ENCODE measurements around the gene MAMDC4. TPM values are rescaled to one million over a fixed set of nuclear protein-coding genes. Genes with fewer than 3 reads are reported as not detected.
A peak's percentile ranks its signal among the peaks of the same experiment; 100 is the strongest.

MAMDC4 gene
- polyA plus RNA-seq, 3 donors, result 0.07 to 5.2 TPM; not detected in 1

DNA sequence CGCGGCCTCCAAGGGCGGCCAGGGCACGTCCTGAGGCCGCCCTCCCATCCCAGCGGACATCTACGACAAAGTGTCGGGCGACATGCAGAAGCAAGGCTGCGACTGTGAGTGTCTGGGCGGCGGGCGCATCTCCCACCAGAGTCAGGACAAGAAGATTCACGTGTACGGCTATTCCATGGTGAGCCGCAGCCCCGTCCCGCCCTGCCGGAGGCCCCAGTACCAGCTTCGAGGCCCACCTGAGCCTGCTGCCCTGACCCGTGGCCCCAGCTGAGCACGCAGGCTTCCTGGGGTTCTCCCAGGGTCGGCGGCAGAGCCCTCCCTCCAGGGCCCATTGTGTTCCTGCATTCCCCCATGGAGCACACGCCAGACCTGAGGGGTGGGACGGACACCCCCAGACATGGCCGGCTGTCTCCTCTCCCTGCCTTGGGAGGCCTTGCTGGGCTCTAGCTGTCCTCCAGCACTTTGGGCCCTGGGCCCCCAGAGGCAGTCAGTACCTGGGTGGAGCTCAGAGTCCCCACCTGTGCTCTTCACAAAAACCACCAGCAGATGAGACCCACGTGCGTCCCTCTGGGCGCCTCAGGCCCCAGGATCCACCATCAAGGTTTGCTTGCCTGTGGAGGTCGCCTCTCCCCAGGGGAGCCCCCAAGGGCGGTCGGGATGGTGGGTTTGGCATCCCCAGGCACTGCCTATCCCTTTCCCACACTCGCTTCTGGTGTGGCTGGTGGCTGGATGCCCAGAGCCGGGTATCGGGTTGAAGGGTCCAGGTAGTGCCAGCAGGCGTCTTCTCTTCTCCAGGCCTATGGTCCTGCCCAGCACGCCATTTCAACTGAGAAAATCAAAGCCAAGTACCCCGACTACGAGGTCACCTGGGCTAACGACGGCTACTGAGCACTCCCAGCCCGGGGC lies 1.9 kb upstream of the MAMDC4 start:
- peak overlapping the region; percentile 63 to 97 (median 82) for H3K27ac Mint-ChIP-seq
- WGBS (ENCODE audit: insufficient coverage), result 78% methylated on average over 41 of the region's 43 CpGs
- H3K79me2 ChIP-seq (ENCODE audit: insufficient read depth, low read length), result no peaks in the 10 kb centered on the region
- DNase-seq, result no peak
- H3K4me1 Mint-ChIP-seq, result peaks cover 20% of the 10 kb centered on the region
- TF ChIP-seq, protein P1, sequence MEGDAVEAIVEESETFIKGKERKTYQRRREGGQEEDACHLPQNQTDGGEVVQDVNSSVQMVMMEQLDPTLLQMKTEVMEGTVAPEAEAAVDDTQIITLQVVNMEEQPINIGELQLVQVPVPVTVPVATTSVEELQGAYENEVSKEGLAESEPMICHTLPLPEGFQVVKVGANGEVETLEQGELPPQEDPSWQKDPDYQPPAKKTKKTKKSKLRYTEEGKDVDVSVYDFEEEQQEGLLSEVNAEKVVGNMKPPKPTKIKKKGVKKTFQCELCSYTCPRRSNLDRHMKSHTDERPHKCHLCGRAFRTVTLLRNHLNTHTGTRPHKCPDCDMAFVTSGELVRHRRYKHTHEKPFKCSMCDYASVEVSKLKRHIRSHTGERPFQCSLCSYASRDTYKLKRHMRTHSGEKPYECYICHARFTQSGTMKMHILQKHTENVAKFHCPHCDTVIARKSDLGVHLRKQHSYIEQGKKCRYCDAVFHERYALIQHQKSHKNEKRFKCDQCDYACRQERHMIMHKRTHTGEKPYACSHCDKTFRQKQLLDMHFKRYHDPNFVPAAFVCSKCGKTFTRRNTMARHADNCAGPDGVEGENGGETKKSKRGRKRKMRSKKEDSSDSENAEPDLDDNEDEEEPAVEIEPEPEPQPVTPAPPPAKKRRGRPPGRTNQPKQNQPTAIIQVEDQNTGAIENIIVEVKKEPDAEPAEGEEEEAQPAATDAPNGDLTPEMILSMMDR (IDR thresholded peaks at IDR 0.05), result no peak
- peaks cover 0 to 9% of the 10 kb centered on the region in 2 donors for H3K36me3 Mint-ChIP-seq
- peak overlapping the region; percentile 92 to 97 for H3K4me3 Mint-ChIP-seq
- H3K27ac ChIP-seq (ENCODE audit: low read depth in 1 of 2, low read length in 2 of 2), result peak overlapping the region in 1 of 2 donors; percentile 49
- H3K36me3 ChIP-seq (replicated peaks in 1 of 2; ENCODE audit: control insufficient read depth in 1 of 2, insufficient read depth in 2 of 2, low read length in 2 of 2), result peaks cover 0 to 5% of the 10 kb centered on the region in 2 donors
- H4K20me1 ChIP-seq (ENCODE audit: insufficient read depth, low read length), result peaks cover 9% of the 10 kb centered on the region
- H3K4me1 ChIP-seq (ENCODE audit: control insufficient read depth in 1 of 2, insufficient read depth in 2 of 2, low read length in 2 of 2), result peaks cover 21 to 34% of the 10 kb centered on the region in 2 donors
- peaks cover 19 to 27% (median 20%) of the 10 kb centered on the region in 3 donors for H3K27me3 Mint-ChIP-seq (ENCODE audit: low read depth in 3 of 3)
- H3K9ac ChIP-seq (ENCODE audit: insufficient read depth, low read length, poor library complexity, severe bottlenecking), result peak overlapping the region; percentile 56
- peak overlapping the region; percentile 31 to 93 (median 76) for H3K4me3 ChIP-seq (replicated peaks in 1 of 3; ENCODE audit: low read depth in 2 of 3, low read length in 3 of 3)
- H3K27me3 ChIP-seq (ENCODE audit: control insufficient read depth in 2 of 2, insufficient read depth in 2 of 2, low read length in 2 of 2), result peaks cover 10 to 19% of the 10 kb centered on the region in 2 donors
- peak overlapping the region; percentile 99 for H3K4me2 ChIP-seq (replicated peaks; ENCODE audit: extremely low read depth, low read length, poor library complexity, severe bottlenecking)
- H3K9me3 Mint-ChIP-seq, result peaks cover 0 to 10% (median 7%) of the 10 kb centered on the region in 7 donors
- peak overlapping the region; percentile 68 for H2AFZ ChIP-seq (ENCODE audit: insufficient read depth, low read depth, low read length, poor library complexity, severe bottlenecking)
- intact Hi-C loops (cut with micrococcal nuclease), result loop anchor here (2.0 to 10.0 kb wide), 5 partner anchors 37 to 102 kb away; partner anchors contain the start of genes TRAF2 (in 2 of the 2), C8G (in 1 of the 2), FBXW5 (in 1 of the 2) and LCN12 (in 1 of the 2)
- H3K9me3 ChIP-seq (replicated peaks in 1 of 2; ENCODE audit: control insufficient read depth in 1 of 2, insufficient read depth in 1 of 2, low read length in 2 of 2), result peaks cover 0 to 5% of the 10 kb centered on the region in 2 donors

DNA sequence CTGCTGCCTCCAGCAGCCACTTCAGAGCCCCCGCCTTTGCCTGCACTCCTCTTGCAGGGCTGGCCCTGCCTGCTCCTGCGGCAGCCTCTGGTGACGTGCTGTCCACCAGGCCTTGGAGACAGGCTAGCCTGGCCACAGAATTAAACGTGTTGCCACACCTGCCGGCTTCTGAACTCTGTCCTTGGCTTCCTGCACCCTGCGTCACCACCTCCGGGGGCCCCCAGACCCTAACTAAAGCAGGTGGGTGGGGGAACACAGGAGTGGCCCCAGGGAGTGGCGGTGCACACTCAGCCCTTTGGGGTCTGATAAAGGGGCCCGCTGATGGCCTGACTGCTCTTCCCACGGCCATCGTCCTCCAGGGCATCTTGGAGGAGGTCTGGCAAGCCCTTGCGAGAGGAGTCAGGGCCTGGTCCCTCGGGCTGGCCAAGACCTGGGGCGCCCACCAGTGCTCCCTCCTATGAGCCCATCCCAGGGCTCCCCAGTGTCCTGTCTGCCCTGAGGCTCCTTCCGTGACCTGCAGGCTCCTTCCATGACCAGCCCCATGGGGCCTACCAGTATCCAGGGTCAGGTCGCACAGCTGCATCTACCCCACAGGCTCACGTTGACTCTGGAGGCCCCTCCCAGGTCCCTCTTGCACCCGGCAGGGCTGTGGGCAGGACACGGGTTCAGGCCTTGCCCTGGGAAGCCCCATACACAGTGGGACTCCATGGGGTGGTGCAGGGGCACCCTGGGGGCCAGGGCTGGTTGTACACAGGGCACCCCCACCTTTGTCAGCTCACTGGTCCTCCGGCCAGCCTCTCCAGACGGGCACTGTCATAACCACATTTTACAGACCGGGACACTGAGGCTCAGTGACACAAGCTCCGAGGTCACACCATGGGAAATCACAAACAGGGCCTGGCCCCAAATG lies 1.0 kb upstream of the MAMDC4 start:
- Histone ChIP-seq H4K20me1 (ENCODE audit: insufficient read depth, low read length) (peaks cover 9% of the 10 kb centered on the region), H3K36me3 (replicated peaks in 1 of 2; ENCODE audit: control insufficient read depth in 1 of 2, insufficient read depth in 2 of 2, low read length in 2 of 2) (peaks cover 0 to 5% of the 10 kb centered on the region in 2 donors), H3K9ac (ENCODE audit: insufficient read depth, low read length, poor library complexity, severe bottlenecking) (no peak overlapping the region), H3K9me3 (replicated peaks in 1 of 2; ENCODE audit: control insufficient read depth in 1 of 2, insufficient read depth in 1 of 2, low read length in 2 of 2) (peaks cover 0 to 5% of the 10 kb centered on the region in 2 donors), H3K4me2 (replicated peaks; ENCODE audit: extremely low read depth, low read length, poor library complexity, severe bottlenecking) (no peak overlapping the region), H3K27ac (ENCODE audit: low read depth in 1 of 2, low read length in 2 of 2) (no peak overlapping the region), H3K4me1 (ENCODE audit: control insufficient read depth in 1 of 2, insufficient read depth in 2 of 2, low read length in 2 of 2) (peaks cover 21 to 34% of the 10 kb centered on the region in 2 donors), H3K27me3 (ENCODE audit: control insufficient read depth in 2 of 2, insufficient read depth in 2 of 2, low read length in 2 of 2) (peaks cover 4 to 16% of the 10 kb centered on the region in 2 donors), H2AFZ (ENCODE audit: insufficient read depth, low read depth, low read length, poor library complexity, severe bottlenecking) (no peak overlapping the region), H3K4me3 (replicated peaks in 1 of 3; ENCODE audit: low read depth in 2 of 3, low read length in 3 of 3) (no peak overlapping the region), H3K79me2 (ENCODE audit: insufficient read depth, low read length) (no peaks in the 10 kb centered on the region)
- no peak overlapping the region for H3K4me3 Mint-ChIP-seq
- peaks cover 13 to 18% (median 14%) of the 10 kb centered on the region in 3 donors for H3K27me3 Mint-ChIP-seq (ENCODE audit: low read depth in 3 of 3)
- peaks cover 20% of the 10 kb centered on the region for H3K4me1 Mint-ChIP-seq
- WGBS (ENCODE audit: insufficient coverage), result 92% methylated on average over 20 of the region's 23 CpGs
- H3K27ac Mint-ChIP-seq, result peak overlapping the region in 1 of 7 donors; percentile 38
- intact Hi-C loops (cut with micrococcal nuclease), result no loop called here
- H3K36me3 Mint-ChIP-seq, result peaks cover 0 to 9% of the 10 kb centered on the region in 2 donors
- no peak for DNase-seq
- TF ChIP-seq, protein P1 (IDR thresholded peaks at IDR 0.05), result no peak
- peaks cover 0 to 7% (median 5%) of the 10 kb centered on the region in 7 donors for H3K9me3 Mint-ChIP-seq

All from CD14-positive monocyte (primary cell).